ENCODE results near the gene FOXO6.

Gene FOXO6

GRCh38 chr1:41322101-41322661 is 39.1 kb upstream of the FOXO6 start:
- Histone ChIP-seq H3K9me3 (ENCODE audit: insufficient read depth, low read length) (no peaks in the 10 kb centered on the region), H3K4me1 (ENCODE audit: low read length) (no peaks in the 10 kb centered on the region), H3K27me3 (ENCODE audit: low read depth, low read length) (no peaks in the 10 kb centered on the region), H3K9ac (ENCODE audit: low read length) (no peak overlapping the region), H3K27ac (ENCODE audit: low read length) (no peak overlapping the region), H4K20me1 (ENCODE audit: insufficient read depth, low read length) (no peaks in the 10 kb centered on the region), H3K4me3 (ENCODE audit: low read length) (no peak overlapping the region), H3K36me3 (replicated peaks; ENCODE audit: low read depth, low read length) (no peaks in the 10 kb centered on the region), H3K79me2 (ENCODE audit: low read length) (no peaks in the 10 kb centered on the region), H3K4me2 (ENCODE audit: low read length) (no peak overlapping the region), H2AFZ (ENCODE audit: low read depth, low read length) (no peak overlapping the region)
- TF ChIP-seq, protein P1, sequence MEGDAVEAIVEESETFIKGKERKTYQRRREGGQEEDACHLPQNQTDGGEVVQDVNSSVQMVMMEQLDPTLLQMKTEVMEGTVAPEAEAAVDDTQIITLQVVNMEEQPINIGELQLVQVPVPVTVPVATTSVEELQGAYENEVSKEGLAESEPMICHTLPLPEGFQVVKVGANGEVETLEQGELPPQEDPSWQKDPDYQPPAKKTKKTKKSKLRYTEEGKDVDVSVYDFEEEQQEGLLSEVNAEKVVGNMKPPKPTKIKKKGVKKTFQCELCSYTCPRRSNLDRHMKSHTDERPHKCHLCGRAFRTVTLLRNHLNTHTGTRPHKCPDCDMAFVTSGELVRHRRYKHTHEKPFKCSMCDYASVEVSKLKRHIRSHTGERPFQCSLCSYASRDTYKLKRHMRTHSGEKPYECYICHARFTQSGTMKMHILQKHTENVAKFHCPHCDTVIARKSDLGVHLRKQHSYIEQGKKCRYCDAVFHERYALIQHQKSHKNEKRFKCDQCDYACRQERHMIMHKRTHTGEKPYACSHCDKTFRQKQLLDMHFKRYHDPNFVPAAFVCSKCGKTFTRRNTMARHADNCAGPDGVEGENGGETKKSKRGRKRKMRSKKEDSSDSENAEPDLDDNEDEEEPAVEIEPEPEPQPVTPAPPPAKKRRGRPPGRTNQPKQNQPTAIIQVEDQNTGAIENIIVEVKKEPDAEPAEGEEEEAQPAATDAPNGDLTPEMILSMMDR (IDR thresholded peaks at IDR 0.05; ENCODE audit: low read depth, low read length) = no peak
- no peak for TF ChIP-seq EZH2phosphoT487 (IDR thresholded peaks at IDR 0.05; ENCODE audit: low read depth)

DNA sequence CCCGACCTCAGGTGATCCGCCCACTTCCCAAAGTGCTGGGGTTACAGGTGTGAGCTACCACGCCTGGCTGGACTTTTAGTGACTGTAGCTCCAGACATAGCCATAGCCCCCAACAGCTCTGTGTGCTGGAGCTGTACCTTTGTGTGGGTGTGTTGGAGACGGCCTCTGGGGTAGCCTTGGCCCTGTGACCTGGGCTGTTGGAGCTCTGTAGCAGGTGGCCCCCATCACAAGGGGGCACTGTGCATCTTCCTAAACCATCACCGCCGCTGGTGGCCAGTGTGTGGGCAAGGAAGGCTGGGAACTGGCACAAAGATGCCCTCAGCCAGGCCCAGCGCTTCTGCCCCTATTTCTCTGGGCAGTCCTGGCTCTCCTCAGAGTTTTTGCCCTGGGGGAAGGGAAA is 38.4 kb upstream of the FOXO6 start:
- Histone ChIP-seq H3K79me2 (ENCODE audit: low read length) (no peaks in the 10 kb centered on the region), H3K9me3 (ENCODE audit: insufficient read depth, low read length) (no peaks in the 10 kb centered on the region), H3K27me3 (ENCODE audit: low read depth, low read length) (no peaks in the 10 kb centered on the region), H3K4me3 (ENCODE audit: low read length) (no peak overlapping the region), H4K20me1 (ENCODE audit: insufficient read depth, low read length) (no peaks in the 10 kb centered on the region), H3K9ac (ENCODE audit: low read length) (no peak overlapping the region), H3K4me1 (ENCODE audit: low read length) (no peaks in the 10 kb centered on the region), H3K36me3 (replicated peaks; ENCODE audit: low read depth, low read length) (no peaks in the 10 kb centered on the region), H2AFZ (ENCODE audit: low read depth, low read length) (no peak overlapping the region), H3K4me2 (ENCODE audit: low read length) (no peak overlapping the region), H3K27ac (ENCODE audit: low read length) (no peak overlapping the region)
- TF ChIP-seq, protein P1 (IDR thresholded peaks at IDR 0.05; ENCODE audit: low read depth, low read length) = peak; percentile 55
- TF ChIP-seq EZH2phosphoT487 (IDR thresholded peaks at IDR 0.05; ENCODE audit: low read depth) = no peak

DNA sequence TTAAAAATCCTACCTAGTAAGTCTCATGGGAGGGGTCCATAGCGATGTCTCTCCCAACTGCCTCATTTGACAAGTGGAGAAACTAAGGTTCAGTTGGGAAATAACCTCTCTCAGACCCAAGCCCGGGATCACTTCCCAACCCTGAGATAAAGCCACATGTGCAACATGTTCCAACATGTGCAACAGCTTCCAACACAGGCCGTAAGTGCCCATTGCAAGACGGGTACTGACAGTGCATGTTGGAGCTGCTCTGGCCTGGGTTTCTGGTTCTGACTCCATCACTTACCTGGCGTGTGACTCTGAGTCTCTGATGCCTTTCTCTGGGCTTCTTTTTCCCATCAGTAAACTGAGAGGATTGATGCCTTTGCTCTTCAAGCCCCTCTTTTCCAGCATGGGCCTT is 38.0 kb upstream of the FOXO6 start:
- Histone ChIP-seq H3K4me3 (ENCODE audit: low read length) (no peak overlapping the region), H3K9me3 (ENCODE audit: insufficient read depth, low read length) (no peaks in the 10 kb centered on the region), H3K4me1 (ENCODE audit: low read length) (no peaks in the 10 kb centered on the region), H3K27ac (ENCODE audit: low read length) (no peak overlapping the region), H3K79me2 (ENCODE audit: low read length) (no peaks in the 10 kb centered on the region), H2AFZ (ENCODE audit: low read depth, low read length) (no peak overlapping the region), H3K4me2 (ENCODE audit: low read length) (no peak overlapping the region), H3K9ac (ENCODE audit: low read length) (no peak overlapping the region), H3K36me3 (replicated peaks; ENCODE audit: low read depth, low read length) (no peaks in the 10 kb centered on the region), H4K20me1 (ENCODE audit: insufficient read depth, low read length) (no peaks in the 10 kb centered on the region), H3K27me3 (ENCODE audit: low read depth, low read length) (no peaks in the 10 kb centered on the region)
- TF ChIP-seq EZH2phosphoT487 (IDR thresholded peaks at IDR 0.05; ENCODE audit: low read depth) = no peak
- TF ChIP-seq, protein P1 (IDR thresholded peaks at IDR 0.05; ENCODE audit: low read depth, low read length) = no peak

- H3K9me3 ChIP-seq (ENCODE audit: insufficient read depth, low read length) = no peaks in the 10 kb centered on the region
- no peaks in the 10 kb centered on the region for H3K4me1 ChIP-seq (ENCODE audit: low read length)
- H3K36me3 ChIP-seq (replicated peaks; ENCODE audit: low read depth, low read length) = no peaks in the 10 kb centered on the region
- H3K27me3 ChIP-seq (ENCODE audit: low read depth, low read length) = no peaks in the 10 kb centered on the region
- H3K9ac ChIP-seq (ENCODE audit: low read length) = no peak overlapping the region
- no peak overlapping the region for H3K27ac ChIP-seq (ENCODE audit: low read length)
- no peak overlapping the region for H2AFZ ChIP-seq (ENCODE audit: low read depth, low read length)
- no peak overlapping the region for H3K4me2 ChIP-seq (ENCODE audit: low read length)
- no peaks in the 10 kb centered on the region for H4K20me1 ChIP-seq (ENCODE audit: insufficient read depth, low read length)
- no peak for TF ChIP-seq EZH2phosphoT487 (IDR thresholded peaks at IDR 0.05; ENCODE audit: low read depth)
- no peaks in the 10 kb centered on the region for H3K79me2 ChIP-seq (ENCODE audit: low read length)
- H3K4me3 ChIP-seq (ENCODE audit: low read length) = no peak overlapping the region
These were observed 35.4 kb upstream of the FOXO6 start for GRCh38 chr1:41325801-41326200.
